ENCODE results near the gene PRR15.
"Not testable (repeated sequence)": the region's sequence is repeated elsewhere in the genome, so short reads cannot be mapped to it uniquely, and the experiment has no call there.

PRR15 gene

DNA sequence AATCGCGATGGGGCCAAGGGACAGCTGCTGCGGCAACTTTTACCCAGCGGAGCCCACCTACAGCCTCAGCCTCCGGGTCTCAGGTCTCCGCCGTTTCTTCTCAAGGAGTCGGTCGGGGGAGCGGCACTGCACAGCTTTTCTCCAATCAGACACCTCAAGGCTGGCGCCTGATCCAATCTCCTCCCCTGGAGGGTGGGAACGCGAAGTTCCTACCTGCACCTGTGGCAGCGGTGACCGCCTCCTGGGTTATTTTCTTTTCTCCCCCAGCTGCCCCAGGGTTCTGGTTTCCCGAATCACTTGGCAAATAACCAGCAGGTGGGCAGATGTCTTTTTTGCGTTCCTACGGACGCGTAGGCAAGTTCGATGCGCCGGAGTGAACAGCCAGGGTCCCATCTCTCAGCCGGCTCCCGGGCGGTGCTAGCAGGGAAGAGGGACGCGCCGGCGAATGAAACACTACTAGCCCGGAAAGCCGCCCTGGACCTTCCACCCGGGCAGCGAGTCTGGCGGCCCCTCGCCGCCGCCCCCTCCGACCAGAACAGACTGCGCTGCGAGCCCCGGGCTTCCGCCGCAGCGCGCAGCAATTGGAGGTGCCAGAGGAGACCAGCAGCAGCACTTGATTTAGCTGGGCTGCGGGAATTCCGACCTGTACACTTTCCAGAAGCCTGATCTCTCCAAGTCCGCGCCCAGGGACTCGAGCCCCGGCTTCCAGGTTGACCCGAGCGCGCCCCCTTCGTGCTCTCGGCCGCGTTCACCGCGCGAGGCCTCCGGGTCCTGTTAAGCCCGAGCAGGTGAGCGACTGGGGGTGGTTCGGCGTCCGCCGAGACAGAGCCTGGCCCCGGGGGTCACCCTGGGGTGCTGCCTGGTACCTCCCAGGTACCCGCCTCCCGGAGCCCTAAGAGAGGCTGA is at the start of gene PRR15:
TSS of gene PRR15 (plus strand) at position 246 of the 906 bp plus-strand sequence. CDS start 2,495 bp downstream, outside the sequence.
- no peak for DNase-seq (ENCODE audit: low read depth)

DNA sequence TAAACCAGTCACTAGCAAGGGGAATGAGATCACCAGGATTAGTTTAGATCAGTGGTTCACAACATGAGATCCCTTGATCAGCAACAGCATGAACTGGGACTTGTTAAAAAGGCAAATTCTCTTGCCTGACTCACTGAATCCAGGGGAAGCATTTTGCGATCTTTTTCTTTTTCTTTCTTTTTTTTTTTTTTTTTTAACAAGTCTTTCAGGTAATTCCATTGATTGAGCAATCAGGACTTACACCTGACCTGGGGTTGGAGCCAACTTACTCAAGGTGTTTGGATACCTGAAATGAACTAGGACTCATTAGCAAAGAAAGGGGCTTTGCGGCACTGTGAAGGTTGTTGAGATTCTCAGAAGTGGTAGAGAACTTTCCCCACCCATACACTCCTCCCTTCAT is 47.1 kb upstream of the PRR15 start:
- DNase-seq (ENCODE audit: low read depth), result no peak

DNA sequence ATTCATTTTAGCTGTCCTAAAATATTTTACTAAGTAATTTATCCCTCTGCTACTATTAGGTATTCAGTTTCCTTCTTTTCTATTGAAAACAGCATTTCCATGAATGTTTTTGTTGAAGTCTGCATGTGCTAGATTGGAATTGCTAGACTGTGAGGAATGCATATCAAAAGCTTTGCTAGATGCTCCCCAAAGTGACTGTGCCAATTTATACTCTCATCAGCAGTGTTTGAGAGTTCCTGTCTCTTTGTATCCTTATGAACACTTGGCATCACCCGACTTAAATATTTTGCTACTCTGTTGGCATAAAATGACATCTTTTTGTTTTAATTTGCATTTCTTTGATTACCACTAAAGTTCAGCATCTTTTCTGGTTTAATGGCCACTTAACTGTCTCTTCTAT is 45.0 kb upstream of the PRR15 start:
- DNase-seq (ENCODE audit: low read depth), result peak; percentile 11

DNA sequence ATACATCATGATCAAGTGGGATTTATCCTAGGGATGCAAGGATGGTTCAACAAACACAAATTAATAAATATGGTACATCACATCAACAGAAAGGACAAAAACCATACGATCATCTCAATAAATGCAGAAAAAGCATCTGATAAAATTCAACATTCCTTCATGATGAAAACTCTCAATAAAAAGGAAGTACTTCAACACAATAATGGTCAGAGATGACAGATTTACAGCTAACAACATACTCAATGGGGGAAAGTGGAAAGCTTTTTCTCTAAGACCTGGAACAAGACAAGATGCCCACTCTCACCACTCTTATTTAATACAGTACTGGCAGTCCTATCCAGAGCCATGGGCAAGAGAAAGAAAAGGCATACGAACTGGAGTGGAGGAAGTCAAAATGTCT is 39.9 kb upstream of the PRR15 start:
- DNase-seq (ENCODE audit: low read depth), result no peak

DNA sequence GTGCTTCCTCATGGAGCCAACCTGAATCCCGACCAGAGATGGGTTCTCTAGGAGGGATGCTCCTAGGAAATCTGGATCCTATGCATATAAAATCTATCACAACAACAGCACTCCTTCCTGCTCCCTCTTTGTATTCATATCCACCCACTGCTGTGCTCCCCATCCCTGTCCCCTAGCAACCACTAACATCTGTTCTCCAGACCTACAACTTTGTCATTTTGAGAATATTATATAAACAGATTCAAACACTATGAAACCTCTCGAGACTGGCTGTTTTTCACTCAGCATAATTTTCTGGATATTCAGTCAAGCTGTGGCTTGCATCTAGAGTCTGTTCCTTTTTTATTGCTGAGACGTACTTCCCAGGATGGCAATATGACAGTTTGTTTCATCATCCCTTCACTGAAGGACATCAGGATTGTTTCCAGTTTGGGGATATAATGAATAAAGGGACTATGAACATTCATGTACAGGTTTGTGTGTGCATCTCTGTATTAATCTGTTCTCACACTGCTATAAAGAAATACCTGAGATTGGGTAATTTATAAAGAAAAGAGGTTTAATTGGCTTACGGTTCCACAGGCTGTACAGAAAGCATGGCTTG is 36.0 kb upstream of the PRR15 start:
- no peak for DNase-seq (ENCODE audit: low read depth)

DNA sequence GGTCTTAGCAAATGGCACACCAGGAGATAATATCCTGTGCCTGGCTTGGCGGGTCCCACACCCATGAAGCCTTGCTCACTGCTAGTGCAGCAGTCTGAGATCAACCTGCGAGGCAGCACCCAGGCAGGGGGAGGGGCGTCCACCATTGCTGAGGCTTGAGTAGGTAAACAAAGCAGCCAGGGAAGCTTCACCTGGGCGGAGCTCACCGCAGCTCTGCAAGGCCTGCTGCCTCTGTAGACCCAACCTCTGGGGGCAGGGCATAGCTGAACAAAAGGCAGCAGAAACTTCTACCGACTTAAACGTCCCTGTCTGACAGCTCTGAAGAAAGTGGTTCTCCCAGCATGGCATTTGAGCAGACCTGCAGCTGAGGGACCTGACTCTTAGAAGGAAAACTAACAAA is 35.1 kb upstream of the PRR15 start:
- DNase-seq (ENCODE audit: low read depth), result not testable (repeated sequence)

DNA sequence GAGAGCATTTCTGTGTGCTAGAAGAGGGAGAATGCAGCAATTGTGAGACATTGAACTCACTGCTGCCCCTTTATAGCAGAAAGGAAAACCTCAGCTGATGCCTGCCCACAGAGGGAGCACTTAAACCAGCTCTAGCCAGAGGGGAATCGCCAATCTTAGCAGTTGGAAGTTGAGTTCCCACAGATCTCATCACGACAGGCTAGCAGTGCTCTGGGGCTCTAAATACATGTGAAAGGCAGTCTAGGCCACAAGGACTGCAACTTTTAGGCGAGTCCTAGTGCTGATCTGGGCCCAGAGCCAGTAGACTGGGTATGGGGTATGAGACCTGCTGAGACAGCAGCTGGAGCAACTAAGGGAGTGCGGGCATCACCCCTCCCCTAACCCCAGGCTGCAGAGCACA is 25.2 kb upstream of the PRR15 start:
- DNase-seq (ENCODE audit: low read depth), result no peak

DNA sequence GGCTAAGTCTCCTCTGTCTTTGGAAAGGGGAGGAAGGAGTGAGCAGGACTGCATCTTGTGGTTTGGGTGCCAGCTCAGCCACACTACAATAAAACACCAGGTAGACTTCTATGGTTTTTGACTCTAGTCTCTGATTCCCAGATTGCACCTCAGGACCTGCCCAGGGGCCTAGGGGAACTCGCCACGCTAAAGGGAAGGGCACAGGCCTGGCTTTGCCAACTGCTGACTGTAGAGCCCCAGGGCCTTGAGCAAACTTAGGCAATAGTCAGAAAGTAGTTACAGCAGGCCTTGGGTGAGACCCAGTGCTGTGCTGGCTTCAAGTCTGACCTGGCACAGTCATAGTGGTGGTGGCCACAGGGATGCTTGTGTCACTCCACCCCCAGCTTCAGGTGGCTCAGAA is 24.2 kb upstream of the PRR15 start:
- DNase-seq (ENCODE audit: low read depth), result no peak

DNA sequence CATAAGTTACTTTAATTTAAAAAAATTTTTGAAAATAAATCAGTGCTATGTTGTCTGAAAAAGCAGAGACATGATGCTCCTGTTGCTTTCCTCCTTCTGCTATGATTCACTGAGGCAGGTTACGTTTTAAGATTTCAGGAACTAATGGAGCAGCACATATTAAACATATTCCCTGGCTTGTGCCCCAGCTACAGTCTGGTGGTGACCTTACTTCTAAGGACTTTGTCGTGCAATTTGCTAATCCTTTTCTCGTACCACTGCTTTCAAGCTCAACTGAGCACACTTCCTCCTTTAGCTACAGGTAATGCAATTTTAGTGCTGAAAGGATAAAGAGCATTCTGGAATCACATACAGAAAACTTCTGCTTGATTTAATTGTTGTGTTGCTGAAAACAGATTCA is 16.2 kb upstream of the PRR15 start:
- no peak for DNase-seq (ENCODE audit: low read depth)

DNA sequence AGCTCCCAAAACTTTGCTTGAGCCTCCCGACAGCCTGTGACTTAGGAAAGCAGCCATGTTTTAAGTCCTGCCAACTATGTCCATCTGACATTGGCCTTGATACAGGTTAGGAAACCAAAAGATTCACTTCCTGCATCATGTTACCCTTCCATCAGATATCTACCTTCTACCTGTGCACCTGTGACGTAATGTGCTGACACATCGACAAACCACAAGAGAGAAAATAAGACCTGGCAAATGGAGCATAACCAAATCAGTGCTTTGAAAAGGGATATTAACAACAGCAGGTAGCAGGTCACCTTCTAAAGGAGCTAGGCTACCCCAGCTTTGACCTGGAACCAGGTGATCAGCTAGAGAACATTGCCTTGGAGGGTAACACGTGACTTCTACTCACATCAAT is 14.8 kb upstream of the PRR15 start:
- DNase-seq (ENCODE audit: low read depth), result no peak

DNA sequence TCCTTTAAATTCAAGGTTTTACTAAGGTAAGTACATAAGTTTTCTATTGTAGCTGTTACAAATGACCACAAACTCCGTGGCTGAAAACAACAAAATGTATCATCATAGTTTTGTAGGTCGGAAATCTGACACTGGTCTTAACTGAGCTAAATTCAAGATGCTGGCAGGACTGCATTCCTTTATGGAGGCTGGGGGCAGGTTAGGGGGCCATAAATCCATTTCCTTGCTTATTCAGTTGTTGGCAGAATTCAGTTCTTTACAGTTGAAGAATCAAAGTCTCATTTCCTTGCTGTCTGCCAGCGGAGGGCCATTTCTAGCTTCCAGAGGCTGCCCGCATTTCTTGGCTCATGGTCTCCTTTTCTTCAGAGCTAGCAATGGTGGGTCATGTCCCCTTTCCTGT is 11.2 kb upstream of the PRR15 start:
- DNase-seq (ENCODE audit: low read depth), result no peak

DNA sequence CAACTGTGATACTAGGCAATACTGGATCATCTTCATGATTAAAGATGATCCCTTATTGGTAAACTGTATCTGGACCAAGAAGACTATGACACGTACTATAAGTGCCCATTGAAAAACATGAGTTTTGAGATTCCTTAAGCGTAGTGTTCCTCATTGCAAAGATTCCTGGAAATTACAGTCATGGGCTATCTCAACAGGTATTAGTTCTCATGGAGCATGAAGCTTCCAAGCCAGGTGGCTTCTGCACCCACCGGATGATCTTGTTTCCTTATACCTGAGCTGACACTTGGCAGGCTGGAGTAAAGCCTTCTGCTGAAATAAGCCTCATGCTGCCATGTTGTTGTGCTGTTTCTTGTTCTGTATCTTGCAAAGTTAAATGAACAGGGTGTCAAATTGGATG is 8.6 kb upstream of the PRR15 start:
- DNase-seq (ENCODE audit: low read depth), result no peak

GRCh38 chr7:29556405-29557195 is 7.0 kb upstream of the PRR15 start:
- no peak for DNase-seq (ENCODE audit: low read depth)

DNA sequence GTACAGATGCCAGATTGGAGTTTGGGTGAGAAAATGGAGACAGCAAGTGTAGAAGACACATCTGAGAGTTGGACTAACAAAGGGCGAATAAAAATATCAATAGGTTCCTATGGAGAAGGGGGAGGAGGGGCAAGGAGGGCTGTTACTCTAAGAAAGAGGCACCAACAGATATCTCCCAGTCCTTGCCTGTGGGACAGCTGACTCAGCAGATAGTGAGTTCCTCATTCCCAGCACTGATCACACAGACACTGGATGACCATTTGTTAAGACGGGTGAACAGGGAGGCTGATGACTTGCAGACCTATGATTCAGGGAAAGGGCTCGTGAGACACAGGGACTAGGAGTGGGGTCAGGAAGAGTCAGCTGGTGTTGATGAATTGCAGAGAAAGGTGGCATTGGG is 5.7 kb upstream of the PRR15 start:
- DNase-seq (ENCODE audit: low read depth), result peak; percentile 16

GRCh38 chr7:29561271-29561670 is 2.4 kb upstream of the PRR15 start:
- no peak for DNase-seq (ENCODE audit: low read depth)

GRCh38 chr7:29562307-29562706 is 1.3 kb upstream of the PRR15 start:
- DNase-seq (ENCODE audit: low read depth), result no peak

DNA sequence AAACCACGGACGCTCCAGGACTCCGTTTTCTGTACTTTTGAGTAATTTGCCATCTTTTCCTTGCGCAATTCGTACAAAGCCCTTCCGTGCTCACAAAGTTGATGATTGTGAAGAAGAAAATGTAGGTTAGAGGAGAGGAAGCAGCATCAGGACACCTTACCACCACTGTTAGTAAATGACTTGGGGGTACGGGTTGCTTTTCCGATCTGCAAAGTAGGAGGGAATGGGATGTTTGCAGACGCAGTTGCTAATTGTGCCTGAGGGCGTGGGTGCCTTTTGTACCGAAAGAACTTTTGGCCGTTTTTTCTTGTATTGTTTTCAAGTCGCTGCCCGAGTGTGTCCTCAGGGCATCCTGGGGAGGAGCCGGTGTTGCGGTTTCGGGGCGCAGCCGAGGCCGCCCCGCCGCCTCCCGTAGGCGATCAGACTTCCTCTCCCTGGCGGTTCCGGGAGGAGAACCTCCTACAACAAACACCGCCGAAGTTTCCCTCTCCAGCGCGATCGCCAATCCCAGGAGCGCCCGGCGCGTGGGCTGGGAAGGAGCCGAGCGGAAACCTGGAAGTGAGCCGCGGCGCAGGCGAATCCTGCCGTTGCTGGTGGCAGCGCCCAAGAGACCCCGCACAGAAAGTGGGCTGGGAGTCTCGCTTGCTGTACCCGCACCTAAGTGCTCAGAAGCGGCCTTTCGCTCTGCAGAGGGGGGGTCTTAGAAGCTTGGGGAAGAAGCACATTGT is 1.0 kb downstream of the PRR15 start:
- DNase-seq (ENCODE audit: low read depth), result no peak

DNA sequence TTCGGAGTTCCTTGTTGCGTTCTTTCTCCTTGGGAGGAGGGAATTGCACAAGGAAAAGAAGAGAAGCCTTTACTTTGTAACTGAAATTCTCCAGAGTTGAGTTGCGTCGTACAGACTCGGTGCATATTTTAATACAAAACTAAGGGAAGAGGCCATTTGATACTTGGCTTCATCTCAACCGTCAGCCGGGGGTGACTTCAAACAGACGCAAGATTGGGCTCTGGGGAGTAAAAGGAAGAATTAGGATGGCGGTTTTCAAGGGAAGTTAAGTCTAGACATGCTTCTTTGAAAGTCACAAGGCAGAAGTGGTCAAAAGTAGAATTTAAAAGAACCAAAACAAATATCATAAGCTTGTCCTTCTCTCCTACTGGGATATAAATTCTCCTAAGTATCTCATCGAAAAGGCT is 1.6 kb downstream of the PRR15 start:
- no peak for DNase-seq (ENCODE audit: low read depth)

DNA sequence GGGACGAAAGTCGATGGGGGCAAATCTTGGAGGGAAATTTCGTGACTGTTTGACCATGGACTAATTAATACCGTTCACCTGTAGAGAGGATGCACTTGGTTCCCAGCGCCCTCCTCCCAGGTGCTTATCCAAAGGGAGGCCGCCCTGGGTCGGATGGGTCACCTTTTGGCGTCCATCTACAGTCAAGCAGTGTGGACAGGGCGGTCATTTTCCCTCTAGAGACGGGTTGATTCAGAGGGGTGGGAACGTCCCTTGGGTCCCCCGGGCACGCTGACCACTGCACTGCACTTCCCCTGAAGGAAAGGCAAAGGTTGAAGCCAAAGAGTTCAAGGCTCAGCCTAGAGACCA is 2.0 kb downstream of the PRR15 start:
- no peak for DNase-seq (ENCODE audit: low read depth)

DNA sequence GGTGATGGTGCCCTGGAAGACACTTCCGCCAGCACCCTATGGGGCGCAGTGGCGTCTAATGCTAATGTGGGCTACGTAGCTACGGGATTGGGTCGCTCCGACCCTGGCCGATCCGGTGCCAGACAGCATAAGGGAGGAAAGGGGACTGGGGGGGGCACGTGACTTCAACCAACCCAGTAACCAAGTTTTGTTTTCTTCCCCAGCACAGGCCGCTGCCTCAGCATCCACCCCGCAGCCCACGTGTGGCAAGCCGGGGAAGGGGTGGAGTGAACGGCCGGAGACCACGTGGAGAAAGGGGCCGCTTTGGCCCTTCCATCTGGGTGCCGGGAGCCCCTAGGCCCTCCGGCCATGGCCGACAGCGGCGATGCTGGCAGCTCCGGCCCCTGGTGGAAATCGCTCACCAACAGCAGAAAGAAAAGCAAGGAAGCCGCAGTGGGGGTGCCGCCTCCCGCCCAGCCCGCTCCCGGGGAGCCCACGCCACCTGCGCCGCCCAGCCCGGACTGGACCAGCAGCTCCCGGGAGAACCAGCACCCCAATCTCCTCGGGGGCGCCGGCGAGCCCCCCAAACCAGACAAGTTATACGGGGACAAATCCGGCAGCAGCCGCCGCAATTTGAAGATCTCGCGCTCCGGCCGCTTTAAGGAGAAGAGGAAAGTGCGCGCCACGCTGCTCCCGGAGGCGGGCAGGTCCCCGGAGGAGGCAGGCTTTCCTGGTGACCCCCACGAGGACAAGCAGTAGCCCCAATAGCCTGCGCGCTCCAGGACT is 2.5 kb downstream of the PRR15 start:
- DNase-seq (ENCODE audit: low read depth), result no peak

DNA sequence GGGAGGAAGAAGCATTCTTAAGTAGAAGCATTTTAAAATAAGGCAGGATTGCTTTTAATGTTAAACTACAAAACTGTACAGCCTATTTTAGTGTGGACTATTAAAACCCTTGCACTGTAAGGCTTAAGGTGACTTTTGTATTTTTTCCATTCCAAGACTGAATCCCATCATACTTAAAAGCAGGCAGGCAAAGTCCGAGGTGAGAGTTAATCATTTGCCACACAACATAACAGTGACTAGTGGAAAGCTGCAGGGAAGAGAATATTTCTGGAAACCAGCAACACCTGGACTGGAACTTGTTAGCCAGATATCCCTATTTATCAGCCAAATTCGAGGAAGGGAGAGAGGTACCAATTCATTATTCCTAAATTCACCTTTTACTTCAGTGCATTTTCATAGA is 3.5 kb downstream of the PRR15 start:
- DNase-seq (ENCODE audit: low read depth), result no peak

DNA sequence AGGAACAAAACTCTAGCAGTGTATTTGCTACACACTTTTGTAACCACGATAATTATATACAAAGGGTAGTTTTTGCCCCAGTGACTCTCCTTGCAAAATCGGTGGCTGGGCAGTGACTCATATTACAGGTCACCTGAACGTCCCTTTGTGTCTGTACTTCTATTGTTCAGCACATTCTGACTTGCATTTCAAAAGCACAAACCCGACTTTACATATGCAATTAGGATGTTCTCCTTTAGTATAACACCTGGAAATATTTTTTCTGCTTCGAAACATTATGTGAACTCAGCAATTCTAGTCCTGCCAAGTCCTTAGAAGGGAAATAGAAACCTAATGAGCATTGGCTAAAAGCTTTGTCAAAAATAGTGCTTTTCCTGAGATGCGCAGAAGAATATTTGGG is 6.0 kb downstream of the PRR15 start:
- DNase-seq (ENCODE audit: low read depth), result no peak
